Measurements from ENCODE around the gene NDC1.
"Not testable (repeated sequence)": the region's sequence is repeated elsewhere in the genome, so short reads cannot be mapped to it uniquely, and the experiment has no call there.

Gene NDC1

DNA sequence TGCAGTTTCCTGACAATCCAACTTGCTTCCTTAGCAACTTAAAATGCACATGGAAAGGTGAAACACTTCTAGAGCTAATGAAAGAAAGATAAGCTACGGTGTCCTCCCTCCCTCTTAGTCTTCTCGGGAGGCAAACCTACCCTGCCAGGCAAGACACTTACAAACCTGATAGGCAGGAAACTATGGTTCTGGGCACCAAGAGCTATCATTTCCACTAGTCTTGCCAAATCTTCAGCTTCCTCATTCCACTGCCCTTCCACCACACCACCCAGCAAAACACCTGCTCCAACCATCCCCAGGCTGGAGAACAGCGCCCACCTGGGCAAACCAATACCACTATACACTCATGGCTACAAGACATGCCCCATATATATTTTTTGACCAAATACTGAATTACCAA lies 15.2 kb downstream of the NDC1 start:
- DNase-seq: no peak

GRCh38 chr1:53821380-53821779 lies 16.7 kb downstream of the NDC1 start:
- no peak for DNase-seq

GRCh38 chr1:53819387-53819786 lies 18.7 kb downstream of the NDC1 start:
- DNase-seq: no peak

GRCh38 chr1:53816584-53816983 lies 21.5 kb downstream of the NDC1 start:
- not testable (repeated sequence) for DNase-seq

DNA sequence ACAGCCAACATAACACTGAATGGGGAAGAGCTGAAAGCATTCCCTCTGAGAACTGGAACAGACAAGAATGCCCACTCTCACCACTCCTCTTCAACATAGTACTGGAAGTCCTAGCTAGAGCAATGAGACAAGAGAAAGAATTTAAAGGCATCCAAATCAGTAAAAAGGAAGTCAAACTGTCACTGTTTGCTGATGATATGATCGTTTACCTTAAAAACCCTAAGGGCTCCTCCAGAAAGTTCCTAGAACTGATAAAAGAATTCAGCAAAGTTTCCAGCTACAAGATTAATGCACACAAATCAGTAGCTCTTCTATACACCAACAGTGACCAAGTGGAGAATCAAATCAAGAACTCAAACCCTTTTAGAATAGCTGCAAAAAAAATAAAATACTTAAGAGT lies 22.6 kb downstream of the NDC1 start:
- DNase-seq: not testable (repeated sequence)

- no peak for DNase-seq
Observed at GRCh38 chr1:53811414-53811851, 26.7 kb downstream of the NDC1 start.

- DNase-seq: no peak
Observed at GRCh38 chr1:53810497-53810896, 27.6 kb downstream of the NDC1 start.

DNA sequence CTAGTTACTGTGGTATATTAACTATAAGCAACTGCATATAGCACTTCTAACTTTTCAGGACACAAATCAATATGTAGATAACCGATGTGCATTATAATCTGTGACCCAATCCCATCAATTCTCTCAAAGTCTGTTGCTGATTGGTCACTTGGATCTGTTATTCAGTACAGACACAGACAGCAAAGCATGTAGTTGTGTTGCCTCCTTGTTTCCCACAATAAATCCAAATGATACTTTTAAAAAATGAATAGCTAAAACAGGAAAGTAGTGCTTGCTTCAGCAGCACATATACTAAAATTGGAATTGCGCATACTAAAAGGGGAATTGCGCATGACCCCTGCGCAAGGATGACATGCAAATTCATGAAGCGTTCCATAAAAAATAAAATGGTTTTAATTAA lies 28.1 kb downstream of the NDC1 start:
- DNase-seq: no peak

DNA sequence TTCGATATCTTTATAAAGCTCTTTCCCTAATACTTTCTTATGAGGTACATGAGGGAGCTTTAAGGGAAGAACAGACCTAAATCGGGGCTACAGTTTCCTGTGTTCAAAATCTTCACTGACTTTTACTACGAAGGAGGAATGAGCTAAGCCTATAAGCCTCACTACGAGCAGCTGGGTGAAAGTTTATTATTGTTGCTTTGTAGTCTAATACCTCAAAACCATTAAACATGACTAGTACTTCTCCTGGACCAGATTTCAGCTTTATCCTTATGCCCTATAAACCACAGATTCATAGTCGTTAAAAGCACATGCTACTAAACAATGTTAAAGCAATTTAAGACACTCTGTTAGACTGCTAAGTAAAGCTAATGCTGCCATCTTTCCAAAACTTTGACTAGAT lies 30.2 kb downstream of the NDC1 start:
- DNase-seq: no peak

- DNase-seq: no peak
Observed at GRCh38 chr1:53804791-53805505, 33.1 kb downstream of the NDC1 start.

DNA sequence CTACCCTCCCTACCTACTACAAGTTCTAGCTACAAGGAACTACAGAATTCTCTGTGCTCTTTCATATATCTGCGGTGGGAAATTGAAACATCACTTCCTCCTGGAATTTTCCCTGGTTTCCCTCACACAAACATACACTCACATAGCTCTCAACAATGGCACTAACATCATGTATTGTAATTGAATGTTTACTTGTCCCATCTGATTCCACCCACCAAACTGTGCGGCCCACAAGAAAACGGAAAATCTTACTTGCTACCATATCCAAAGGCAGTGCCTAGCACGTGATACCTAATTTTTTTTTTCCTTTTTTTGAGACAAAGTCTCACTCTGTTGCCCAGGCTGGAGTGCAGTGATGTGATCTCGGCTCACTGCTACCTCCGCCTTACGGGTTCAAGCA lies 33.9 kb downstream of the NDC1 start:
- DNase-seq: no peak

GRCh38 chr1:53800621-53801020 lies 37.5 kb downstream of the NDC1 start:
- DNase-seq: no peak

GRCh38 chr1:53799141-53799540 lies 39.0 kb downstream of the NDC1 start:
- DNase-seq: no peak

DNA sequence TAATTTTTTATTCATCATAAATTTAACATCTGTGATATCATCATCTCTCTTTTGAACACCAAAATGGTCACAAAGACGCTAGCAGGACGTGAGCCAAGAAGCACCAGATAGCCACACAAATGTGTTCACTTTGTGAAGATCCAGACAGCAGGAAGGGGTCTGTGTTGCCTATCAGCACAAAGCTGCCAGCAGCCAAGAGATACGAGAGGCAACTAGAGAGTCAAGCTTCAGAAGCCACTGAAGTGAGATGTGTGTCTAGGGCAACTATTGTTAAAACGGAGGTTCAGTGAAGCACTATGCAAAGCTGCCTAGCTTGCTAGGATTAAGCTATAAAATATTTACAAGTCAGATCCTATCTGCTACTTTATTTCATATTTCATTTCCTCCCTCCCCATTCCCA lies 45.3 kb downstream of the NDC1 start:
- no peak for DNase-seq

- DNase-seq: no peak
Observed at GRCh38 chr1:53787655-53788054, 50.4 kb downstream of the NDC1 start.

GRCh38 chr1:53783056-53783455 lies 55.0 kb downstream of the NDC1 start:
- DNase-seq: no peak

- DNase-seq: no peak
Observed at GRCh38 chr1:53781654-53782053, 56.4 kb downstream of the NDC1 start.

DNA sequence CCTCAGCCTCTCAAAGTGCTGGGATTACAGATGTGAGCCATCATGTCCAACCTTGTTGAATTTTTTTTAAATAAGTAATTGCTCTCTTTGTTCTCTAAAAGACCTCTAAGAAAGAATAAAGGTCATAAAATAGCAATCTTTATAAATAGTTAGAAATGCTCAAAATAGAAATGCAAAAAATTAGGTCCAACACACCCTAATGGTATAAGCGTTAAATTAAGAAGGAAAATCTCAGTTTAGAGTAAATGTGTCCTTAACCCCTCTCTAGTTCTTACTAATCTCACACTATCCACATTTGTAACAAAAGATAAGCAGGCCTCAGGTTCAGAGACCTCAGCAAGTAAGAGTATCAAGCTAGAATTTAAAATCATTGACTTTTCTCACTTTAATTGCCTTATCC lies 60.8 kb downstream of the NDC1 start:
- no peak for DNase-seq

DNA sequence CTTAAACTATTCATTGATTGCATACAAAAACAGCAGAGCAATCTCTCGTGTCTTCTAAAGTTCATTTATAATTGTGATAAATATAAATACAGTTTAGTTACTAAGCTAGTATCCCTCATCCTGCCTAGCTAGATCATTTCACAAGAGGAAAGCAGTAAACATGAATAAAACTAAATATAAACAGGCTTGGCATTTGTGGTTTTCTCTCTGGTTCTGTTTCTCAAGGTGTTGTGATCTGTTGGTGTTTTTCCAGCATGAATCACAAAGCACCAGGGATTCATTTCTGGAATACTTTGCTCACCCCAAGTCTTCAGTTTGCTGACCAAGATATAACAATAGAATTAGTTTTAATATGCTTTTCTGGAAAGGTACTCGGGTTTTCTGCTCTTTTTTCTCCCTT lies 66.4 kb downstream of the NDC1 start:
- no peak for DNase-seq

DNA sequence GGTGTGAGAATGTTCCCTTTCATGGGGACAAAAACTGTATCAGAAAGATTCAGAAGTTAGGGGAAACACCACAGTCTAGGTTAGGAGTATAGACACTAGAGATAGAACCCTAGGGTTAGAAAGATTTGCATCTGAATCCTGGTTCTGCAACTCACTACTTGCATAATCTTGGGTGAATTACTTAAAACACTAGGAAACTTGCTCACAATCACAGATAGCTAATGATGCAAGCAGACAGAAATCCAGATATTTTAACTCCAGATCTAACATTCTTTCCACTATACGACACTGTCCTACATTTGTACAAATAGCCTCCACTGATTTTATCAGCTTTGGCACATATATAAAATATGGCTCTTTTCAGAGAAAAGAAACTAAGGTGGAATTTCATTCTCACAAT lies 68.3 kb downstream of the NDC1 start:
- no peak for DNase-seq

DNA sequence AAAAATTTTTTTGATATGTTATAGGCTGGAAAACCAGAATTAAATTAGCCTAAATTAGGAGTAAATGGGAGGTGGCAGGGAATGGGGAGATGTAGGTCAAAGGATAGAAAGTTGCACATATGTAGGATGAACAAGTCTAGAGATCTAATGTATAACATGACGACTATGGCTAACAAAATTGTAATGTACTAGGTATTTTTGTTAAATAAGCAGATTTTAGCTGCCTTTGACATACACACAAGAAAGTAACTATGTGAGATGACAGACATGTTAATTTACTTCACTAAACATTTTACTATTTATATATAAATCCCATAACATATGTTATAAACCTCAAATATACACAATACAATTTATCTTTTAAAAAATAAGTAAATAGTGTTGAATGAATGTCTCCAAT lies 68.9 kb downstream of the NDC1 start:
- DNase-seq: no peak

GRCh38 chr1:53766831-53767405 lies 71.2 kb downstream of the NDC1 start:
- DNase-seq: no peak

- no peak for DNase-seq
Observed at GRCh38 chr1:53766194-53766742, 71.8 kb downstream of the NDC1 start.

DNA sequence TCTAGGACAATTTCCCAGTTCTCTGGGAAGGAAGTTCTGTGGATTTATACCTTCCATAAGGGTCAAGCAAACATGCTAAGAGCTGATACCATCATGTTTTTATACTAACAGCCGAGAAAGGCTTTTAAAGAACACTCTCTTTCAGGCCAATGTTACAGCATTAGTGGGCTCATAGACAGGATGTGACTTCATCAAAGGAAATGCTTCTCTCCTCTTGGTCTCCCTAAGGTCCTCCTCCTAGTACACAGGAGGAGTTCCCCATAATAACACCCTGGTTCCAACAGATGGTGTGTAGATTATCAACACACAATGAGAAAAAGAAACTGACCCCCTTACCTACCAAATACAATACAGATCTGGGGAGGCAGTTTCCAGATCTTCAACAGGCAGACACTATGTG lies 72.4 kb downstream of the NDC1 start:
- no peak for DNase-seq

All from C1 segment of cervical spinal cord (tissue), 14 donors.